ENCODE data around the gene ACTN4.

DNA sequence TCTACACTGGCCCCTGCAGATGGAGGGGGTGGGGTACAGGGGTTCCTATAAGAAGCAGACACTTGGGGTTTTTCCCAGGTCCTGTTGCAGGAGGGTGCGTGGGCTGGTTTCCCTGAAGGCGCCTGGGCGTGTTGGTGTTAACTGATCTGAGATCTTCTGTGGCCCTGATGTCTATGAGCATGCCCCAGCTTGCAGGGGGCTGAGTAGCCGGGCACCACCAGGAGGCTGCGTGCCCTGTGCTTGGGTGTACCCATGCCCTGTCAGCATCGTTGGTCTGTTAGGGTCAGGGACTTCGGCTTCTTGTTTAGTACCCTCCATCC is 51.5 kb downstream of the ACTN4 start:
- no peak for TF ChIP-seq POLR2A (IDR thresholded peaks at IDR 0.05)
- TF ChIP-seq, protein P1, sequence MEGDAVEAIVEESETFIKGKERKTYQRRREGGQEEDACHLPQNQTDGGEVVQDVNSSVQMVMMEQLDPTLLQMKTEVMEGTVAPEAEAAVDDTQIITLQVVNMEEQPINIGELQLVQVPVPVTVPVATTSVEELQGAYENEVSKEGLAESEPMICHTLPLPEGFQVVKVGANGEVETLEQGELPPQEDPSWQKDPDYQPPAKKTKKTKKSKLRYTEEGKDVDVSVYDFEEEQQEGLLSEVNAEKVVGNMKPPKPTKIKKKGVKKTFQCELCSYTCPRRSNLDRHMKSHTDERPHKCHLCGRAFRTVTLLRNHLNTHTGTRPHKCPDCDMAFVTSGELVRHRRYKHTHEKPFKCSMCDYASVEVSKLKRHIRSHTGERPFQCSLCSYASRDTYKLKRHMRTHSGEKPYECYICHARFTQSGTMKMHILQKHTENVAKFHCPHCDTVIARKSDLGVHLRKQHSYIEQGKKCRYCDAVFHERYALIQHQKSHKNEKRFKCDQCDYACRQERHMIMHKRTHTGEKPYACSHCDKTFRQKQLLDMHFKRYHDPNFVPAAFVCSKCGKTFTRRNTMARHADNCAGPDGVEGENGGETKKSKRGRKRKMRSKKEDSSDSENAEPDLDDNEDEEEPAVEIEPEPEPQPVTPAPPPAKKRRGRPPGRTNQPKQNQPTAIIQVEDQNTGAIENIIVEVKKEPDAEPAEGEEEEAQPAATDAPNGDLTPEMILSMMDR (IDR thresholded peaks at IDR 0.05), result no peak
